ENCODE results near the gene ACE.

ACE gene

GRCh38 chr17:63475491-63476412, 1.1 kb upstream of the ACE start:
- no peak for DNase-seq

GRCh38 chr17:63476459-63476853, 405 bp upstream of the ACE start:
- no peak for DNase-seq

- DNase-seq, result no peak
Measured at GRCh38 chr17:63477480-63478440, 899 bp downstream of the ACE start.

GRCh38 chr17:63478814-63479494, 2.1 kb downstream of the ACE start:
- DNase-seq, result no peak

- DNase-seq, result no peak
Measured at GRCh38 chr17:63479495-63480184, 2.8 kb downstream of the ACE start.

GRCh38 chr17:63480192-63480784, 3.4 kb downstream of the ACE start:
- DNase-seq, result no peak

- DNase-seq, result peak; percentile 30
Measured at GRCh38 chr17:63480826-63481487, 4.1 kb downstream of the ACE start.

GRCh38 chr17:63481488-63481870, 4.6 kb downstream of the ACE start:
- no peak for DNase-seq

- no peak for DNase-seq
Measured at GRCh38 chr17:63482509-63482908, 5.6 kb downstream of the ACE start.

GRCh38 chr17:63483038-63483437, 6.2 kb downstream of the ACE start:
- no peak for DNase-seq

- no peak for DNase-seq
Measured at GRCh38 chr17:63483655-63484575, 7.1 kb downstream of the ACE start.

- DNase-seq, result no peak
Measured at GRCh38 chr17:63486317-63487013, 9.6 kb downstream of the ACE start.

GRCh38 chr17:63487014-63487339, 10.1 kb downstream of the ACE start:
- no peak for DNase-seq

- no peak for DNase-seq
Measured at GRCh38 chr17:63488851-63489250, 12.0 kb downstream of the ACE start.

- DNase-seq, result no peak
Measured at GRCh38 chr17:63489291-63489690, 12.4 kb downstream of the ACE start.

GRCh38 chr17:63490329-63490728, 13.5 kb downstream of the ACE start:
- no peak for DNase-seq

GRCh38 chr17:63490858-63491400, 14.1 kb downstream of the ACE start:
- no peak for DNase-seq

- DNase-seq, result no peak
Measured at GRCh38 chr17:63491413-63491812, 14.6 kb downstream of the ACE start.

GRCh38 chr17:63491977-63492618, 15.2 kb downstream of the ACE start:
- DNase-seq, result no peak

Data from NCI-H1417 treated with DMSO at 0.1 percent for 48 hours (cell line).